HUES6 (cell line): Measurements from ENCODE around the gene KLHL41.

Experiments used
- H3K27ac ChIP-seq: 2 replicates; pipeline ENCODE4 v1.7.0; 2013; ENCODE audit warnings: low read depth, mild to moderate bottlenecking, low read length, inconsistent platforms
- H3K27me3 ChIP-seq: 2 replicates; pipeline ENCODE4 v1.6.1; 2013; ENCODE audit warnings: low read length; ENCODE audit not compliant: control insufficient read depth, insufficient read depth
- H3K36me3 ChIP-seq: 2 replicates; pipeline ENCODE4 v1.6.1; 2013; ENCODE audit warnings: low read length; ENCODE audit not compliant: control insufficient read depth, insufficient read depth
- H3K4me1 ChIP-seq: 2 replicates; pipeline ENCODE4 v1.6.1; 2013; ENCODE audit warnings: low read length; ENCODE audit not compliant: control insufficient read depth, insufficient read depth
- H3K4me3 ChIP-seq: 2 replicates; pipeline ENCODE4 v1.5.1; 2013; ENCODE audit warnings: low read depth, low read length
- H3K9ac ChIP-seq: one replicate; pipeline ENCODE4 v1.6.1; 2013; ENCODE audit warnings: mild to moderate bottlenecking, low read length
- H3K9me3 ChIP-seq: 2 replicates; pipeline ENCODE4 v1.6.1; 2013; ENCODE audit warnings: low read depth, low read length; ENCODE audit not compliant: control insufficient read depth, insufficient read depth

KLHL41 gene

DNA sequence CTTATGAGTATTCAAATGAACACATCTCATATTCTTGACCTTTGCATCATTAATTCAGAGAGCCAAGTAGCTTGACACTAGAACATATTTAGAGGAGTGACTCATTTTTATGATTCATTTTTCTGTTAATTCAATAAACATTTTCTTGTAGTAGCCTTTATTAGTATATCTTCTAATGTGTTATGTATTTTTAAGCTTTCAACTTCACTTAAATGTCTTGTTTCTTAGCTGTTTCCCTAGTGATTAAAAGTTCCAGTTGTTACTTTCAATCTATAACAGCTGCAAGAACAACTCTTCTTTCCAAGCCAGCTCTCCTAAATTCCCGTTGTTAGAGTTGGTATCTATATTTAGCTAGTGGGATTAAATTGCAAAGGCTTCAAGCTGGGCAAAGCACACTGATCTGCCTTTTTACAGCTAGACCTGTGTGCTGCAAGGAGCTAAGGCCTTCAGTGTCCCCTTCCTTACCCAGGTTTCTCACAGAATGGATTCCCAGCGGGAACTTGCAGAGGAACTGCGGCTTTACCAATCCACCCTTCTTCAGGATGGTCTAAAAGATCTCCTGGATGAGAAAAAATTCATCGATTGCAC is at the start of gene KLHL41:
KLHL41 (plus strand) TSS at position 405 of the 588 bp plus-strand sequence; CDS start at position 482, 77 bp downstream.
- Histone ChIP-seq H3K4me1 (peaks cover 8% of the 10 kb centered on the region; the same call in 1 of the 2 replicates), H3K36me3 (no peaks in the 10 kb centered on the region), H3K9ac (no peak within 1 kb of the TSS), H3K9me3 (no peaks in the 10 kb centered on the region; the same call in 1 of the 2 replicates), H3K27ac (no peak within 1 kb of the TSS), H3K4me3 (no peak within 1 kb of the TSS), H3K27me3 (no peaks in the 10 kb centered on the region)

DNA sequence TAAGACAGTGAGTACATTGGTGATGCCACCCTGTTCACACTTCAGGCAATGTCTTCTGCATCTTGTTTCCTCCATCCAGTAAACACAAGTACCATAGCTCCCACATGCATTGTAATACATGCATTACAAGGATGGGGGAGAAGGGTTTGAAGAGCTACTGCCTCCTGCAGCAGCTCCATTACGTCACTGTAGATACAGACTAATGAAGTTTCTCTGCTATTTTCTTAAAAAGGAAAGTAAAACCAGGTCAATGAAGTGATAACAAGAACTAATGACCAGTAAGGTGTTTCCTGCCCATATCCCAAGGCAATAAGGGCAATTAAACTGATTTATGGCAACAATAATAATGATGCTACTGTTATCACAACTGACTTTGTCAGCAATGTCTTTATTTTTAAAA is 48.4 kb upstream of the KLHL41 start:
- no peak overlapping the region for H3K27ac ChIP-seq

DNA sequence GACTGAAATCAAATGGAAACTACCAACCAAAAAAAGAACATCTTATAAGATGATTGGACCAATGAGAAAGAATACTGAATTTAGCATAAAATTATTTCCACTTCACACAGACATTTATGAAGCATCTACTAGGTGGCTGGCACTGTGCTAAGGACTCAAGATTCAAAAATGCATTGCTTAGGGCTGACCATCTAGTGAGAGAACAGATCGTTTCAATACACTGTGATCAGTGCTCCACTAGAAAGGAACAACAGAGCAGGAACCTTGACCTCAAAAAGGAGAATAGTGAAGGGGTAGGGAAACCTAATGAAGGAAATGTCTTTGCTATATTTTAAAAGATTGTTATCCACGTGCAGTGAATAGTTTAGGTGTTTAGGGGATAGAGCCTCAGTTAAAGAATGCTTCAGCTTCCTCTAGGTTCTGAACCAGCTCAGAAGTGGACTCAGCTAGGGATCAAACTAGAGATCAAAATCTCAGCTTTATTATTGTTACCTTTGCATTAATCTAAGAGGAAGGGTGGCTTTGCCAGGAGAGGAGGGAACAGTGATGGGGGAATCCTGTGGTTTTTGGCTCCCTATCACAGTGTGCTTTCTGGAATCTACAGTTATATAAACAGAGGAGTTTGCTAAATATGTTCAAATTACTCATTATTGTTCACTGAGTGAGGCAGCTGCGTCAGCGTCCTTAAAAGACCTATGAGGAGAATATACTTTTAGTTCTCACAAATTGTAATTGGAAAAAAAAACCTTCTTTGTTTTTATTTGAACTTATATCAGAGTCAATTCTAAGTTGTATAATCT is 46.4 kb upstream of the KLHL41 start:
- Histone ChIP-seq H3K9ac (no peak overlapping the region), H3K36me3 (no peaks in the 10 kb centered on the region), H3K9me3 (no peaks in the 10 kb centered on the region), H3K27ac (no peak overlapping the region), H3K27me3 (no peaks in the 10 kb centered on the region), H3K4me3 (no peak overlapping the region), H3K4me1 (no peaks in the 10 kb centered on the region)

More for the DNA sequence above, 48.4 kb upstream of the KLHL41 start:
- Histone ChIP-seq H3K9ac (no peak overlapping the region), H3K4me3 (no peak overlapping the region), H3K27me3 (no peaks in the 10 kb centered on the region), H3K36me3 (no peaks in the 10 kb centered on the region), H3K9me3 (no peaks in the 10 kb centered on the region), H3K4me1 (no peaks in the 10 kb centered on the region)

DNA sequence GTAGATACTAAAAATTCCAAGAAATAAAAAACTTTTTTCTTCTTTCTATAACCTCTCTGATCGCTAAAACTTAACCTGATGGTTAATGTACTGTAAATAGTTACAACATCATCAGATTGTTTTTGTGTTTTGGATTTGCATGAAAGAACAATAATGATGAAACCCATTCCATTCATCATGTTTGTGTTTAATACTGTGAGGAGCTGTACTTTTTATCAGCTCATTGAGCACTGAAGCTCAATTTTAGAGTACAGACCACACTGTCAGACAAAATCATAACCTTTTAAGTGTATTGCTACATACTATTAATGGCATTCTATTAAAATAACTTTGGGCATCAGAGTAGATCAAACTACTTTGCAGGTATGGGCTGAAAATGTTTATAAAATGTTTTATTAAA is 45.0 kb upstream of the KLHL41 start:
- Histone ChIP-seq H3K27me3 (no peaks in the 10 kb centered on the region), H3K4me1 (no peaks in the 10 kb centered on the region), H3K36me3 (no peaks in the 10 kb centered on the region), H3K4me3 (no peak overlapping the region), H3K9ac (no peak overlapping the region), H3K27ac (no peak overlapping the region), H3K9me3 (no peaks in the 10 kb centered on the region)

DNA sequence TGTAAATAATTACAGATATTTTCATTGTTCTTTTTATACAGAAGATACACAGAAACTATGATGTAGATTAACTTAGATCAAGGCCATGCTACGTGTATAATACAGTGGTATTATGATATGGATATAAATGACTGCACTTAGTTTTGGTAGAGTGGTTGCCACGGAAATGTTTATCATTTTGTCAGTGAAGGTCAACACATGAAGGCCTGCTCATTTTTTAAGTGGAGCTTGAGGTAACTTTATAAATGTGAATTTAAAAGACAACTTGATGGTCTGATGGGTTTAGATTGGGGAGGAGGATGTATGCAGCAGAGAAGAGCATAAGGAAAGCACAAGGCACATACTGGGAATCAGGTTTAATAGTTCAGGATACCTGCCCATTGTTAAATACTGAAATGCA is 44.6 kb upstream of the KLHL41 start:
- Histone ChIP-seq H3K4me1 (no peaks in the 10 kb centered on the region), H3K36me3 (no peaks in the 10 kb centered on the region), H3K9me3 (no peaks in the 10 kb centered on the region), H3K4me3 (no peak overlapping the region), H3K9ac (no peak overlapping the region), H3K27me3 (no peaks in the 10 kb centered on the region), H3K27ac (no peak overlapping the region)

DNA sequence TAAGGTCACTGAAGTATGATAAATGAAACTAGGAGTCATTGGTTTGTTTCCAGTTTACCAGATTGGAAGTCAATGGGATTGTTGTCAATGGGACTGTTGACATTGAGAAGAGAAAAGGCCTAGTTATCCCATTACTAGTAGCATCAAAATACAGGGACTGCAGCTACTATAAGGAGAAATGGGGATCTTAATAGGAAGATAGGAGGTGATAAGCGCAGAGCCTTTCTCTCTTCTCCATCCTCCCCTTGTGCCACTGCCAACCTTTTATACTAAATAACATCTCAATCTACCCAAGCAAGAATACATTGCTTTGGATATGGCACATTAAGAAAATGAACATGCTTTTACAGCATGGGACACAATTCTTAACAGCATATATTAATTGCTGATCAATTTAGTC is 40.7 kb upstream of the KLHL41 start:
- Histone ChIP-seq H3K27me3 (no peaks in the 10 kb centered on the region), H3K9ac (no peak overlapping the region), H3K4me3 (no peak overlapping the region), H3K36me3 (no peaks in the 10 kb centered on the region), H3K27ac (no peak overlapping the region), H3K4me1 (no peaks in the 10 kb centered on the region), H3K9me3 (no peaks in the 10 kb centered on the region)

DNA sequence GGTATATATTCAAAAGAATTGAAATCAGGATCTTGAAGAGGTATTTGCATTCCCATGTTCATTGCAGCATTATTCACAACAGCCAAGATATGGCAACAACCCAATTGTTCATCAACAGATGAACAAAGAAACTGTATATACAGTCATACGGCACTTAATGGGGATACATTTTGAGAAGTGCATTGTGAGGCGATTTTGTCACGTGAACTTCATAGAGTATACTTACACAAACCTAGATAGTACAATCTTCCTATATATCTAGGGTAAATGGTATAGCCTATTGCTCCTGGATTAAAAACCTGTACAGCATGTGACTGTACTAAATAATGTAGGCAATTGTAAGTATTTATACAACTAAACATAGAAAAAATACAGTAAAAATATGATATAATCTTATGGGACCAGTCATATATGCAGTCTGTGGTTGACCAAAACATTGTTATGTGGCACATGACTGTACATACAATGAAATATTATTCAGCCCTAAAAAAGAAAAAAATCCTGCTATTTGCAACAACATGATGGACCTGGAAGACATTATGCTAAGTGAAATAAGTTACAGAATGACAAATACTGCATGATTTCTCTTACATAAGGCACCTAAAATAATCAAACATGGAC is 39.4 kb upstream of the KLHL41 start:
- Histone ChIP-seq H3K4me3 (no peak overlapping the region), H3K9me3 (no peaks in the 10 kb centered on the region), H3K27ac (no peak overlapping the region), H3K9ac (no peak overlapping the region), H3K4me1 (no peaks in the 10 kb centered on the region), H3K27me3 (no peaks in the 10 kb centered on the region), H3K36me3 (no peaks in the 10 kb centered on the region)

DNA sequence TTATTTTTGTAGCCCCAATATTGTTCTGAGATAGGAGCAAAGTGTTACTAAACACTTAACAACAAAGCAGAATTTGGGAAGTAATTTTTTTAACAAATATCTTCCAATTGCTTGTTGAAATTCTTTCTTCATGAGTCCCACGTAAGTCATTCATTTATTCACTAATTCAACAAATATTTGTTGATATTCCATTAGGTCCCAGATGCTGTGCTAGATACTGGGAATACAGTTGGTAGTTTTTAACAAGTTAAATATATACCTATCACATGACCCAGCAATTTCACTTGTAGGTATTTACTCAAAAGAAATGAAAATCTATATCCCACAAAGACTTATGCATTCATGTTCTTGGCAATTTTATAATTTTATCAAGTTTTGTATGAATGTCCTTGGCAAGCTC is 37.3 kb upstream of the KLHL41 start:
- Histone ChIP-seq H3K4me1 (no peaks in the 10 kb centered on the region), H3K9me3 (no peaks in the 10 kb centered on the region), H3K27ac (no peak overlapping the region), H3K9ac (no peak overlapping the region), H3K36me3 (no peaks in the 10 kb centered on the region), H3K27me3 (no peaks in the 10 kb centered on the region), H3K4me3 (no peak overlapping the region)

DNA sequence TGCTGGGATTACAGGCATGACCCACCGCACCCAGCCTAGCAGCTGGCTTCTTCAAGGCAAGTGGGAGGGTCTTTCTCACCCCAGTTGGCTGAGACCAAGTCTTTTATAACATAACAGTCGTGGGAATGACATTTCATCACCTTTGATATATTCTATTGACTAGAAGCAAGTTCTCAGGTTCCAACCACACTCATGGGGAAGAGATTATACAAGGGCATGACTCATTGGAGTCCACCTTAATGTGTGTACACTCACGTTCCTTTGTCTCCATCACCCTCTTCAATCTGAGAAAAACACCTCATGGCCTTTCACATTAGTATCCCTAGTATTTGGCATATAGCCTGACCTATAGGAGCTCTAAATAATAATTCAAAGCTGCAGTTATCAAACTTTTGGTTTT is 33.0 kb upstream of the KLHL41 start:
- Histone ChIP-seq H3K27me3 (peaks cover 35% of the 10 kb centered on the region), H3K4me1 (no peaks in the 10 kb centered on the region), H3K36me3 (no peaks in the 10 kb centered on the region)

DNA sequence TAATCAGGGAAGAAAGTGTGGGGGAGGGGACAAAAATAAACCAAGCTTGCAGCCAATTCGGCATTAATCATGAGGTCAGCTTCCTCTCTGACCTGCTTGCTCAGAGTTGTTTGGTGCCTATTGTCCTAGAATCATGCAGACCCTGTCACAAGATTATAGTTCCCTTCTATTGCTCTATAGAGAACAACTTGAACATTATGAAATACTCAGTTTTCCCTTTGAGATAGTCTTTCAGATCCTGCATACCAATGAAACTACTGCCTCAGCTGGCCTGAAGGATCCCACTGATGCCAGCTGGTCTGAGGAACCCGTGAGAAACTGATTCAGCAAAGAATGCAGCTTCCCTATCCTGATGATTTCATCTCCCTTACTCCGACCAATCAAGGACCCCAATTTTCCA is 31.2 kb upstream of the KLHL41 start:
- Histone ChIP-seq H3K36me3 (no peaks in the 10 kb centered on the region), H3K9me3 (no peaks in the 10 kb centered on the region), H3K9ac (no peak overlapping the region), H3K4me3 (no peak overlapping the region), H3K4me1 (no peaks in the 10 kb centered on the region), H3K27me3 (peaks cover 38% of the 10 kb centered on the region), H3K27ac (no peak overlapping the region)

More for the DNA sequence above, 33.0 kb upstream of the KLHL41 start:
- Histone ChIP-seq H3K4me3 (no peak overlapping the region), H3K9me3 (no peaks in the 10 kb centered on the region), H3K27ac (no peak overlapping the region), H3K9ac (no peak overlapping the region)

DNA sequence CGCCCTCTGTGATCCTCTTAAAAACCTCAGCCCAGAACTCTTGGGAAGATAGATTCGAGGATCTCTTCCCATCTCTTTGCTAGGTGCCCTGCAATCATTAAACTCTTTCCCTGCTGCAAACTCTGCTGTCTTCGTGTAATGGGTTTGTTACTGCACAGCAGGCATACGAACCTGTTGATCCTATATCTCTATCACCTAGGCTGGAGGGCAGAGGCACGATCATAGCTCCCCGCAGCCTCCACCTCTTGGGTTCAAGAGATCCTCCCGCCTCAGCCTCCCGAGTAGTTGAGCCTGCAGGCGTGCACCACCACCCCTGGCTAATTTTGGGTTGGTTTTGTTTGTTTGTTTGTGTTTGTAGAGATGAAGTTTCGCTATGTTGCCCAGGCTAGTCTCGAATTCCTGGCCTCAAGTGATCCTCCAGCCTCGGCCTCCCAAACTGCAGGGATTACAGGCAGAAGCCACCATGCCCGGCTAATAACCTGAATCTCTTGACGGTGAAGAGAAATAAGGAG is 30.7 kb upstream of the KLHL41 start:
- Histone ChIP-seq H3K9me3 (no peaks in the 10 kb centered on the region), H3K36me3 (no peaks in the 10 kb centered on the region), H3K27me3 (peaks cover 38% of the 10 kb centered on the region), H3K9ac (no peak overlapping the region), H3K4me3 (peak overlapping the region; percentile 76), H3K27ac (no peak overlapping the region), H3K4me1 (no peaks in the 10 kb centered on the region)
